Measurements from ENCODE around the gene GPC5. TPM values are rescaled to one million over a fixed set of nuclear protein-coding genes. Genes with fewer than 3 reads are reported as not detected.

GPC5 gene
- total and polyA plus RNA-seq, 2 of the 8 experiments (the other 6 are each of a cell fraction or from before 2014, with no cell fraction given): 0.20 to 0.39 TPM

- CTCF ChIA-PET (ENCODE audit: partially characterized antibody): interaction anchor here (1.5 to 2.5 kb wide), 2 partner anchors 9 to 12 kb away, joined by 5 read pairs; no protein-coding TSS in a partner anchor
- POLR2A ChIA-PET (ENCODE audit: partially characterized antibody): no interaction called here
- TF ChIP-seq RNF2 (IDR thresholded peaks at IDR 0.05; ENCODE audit: borderline replicate concordance, low read depth, low read length, missing control alignments, poor library complexity, severe bottlenecking): no peak
- no peak for TF ChIP-seq TCF12 (IDR thresholded peaks at IDR 0.05; ENCODE audit: low read depth, low read length)
- no peak for TF ChIP-seq RAD21 (IDR thresholded peaks at IDR 0.05 in 1 of 2, conservative IDR thresholded peaks at IDR 0.05 in 1 of 2; ENCODE audit: low read depth in 2 of 2, low read length in 2 of 2)
- TF ChIP-seq SIX5 (IDR thresholded peaks at IDR 0.05; ENCODE audit: low read depth, low read length): no peak
- TF ChIP-seq CHD2 (IDR thresholded peaks at IDR 0.05; ENCODE audit: low read length): no peak
- no peak for TF ChIP-seq MAX (IDR thresholded peaks at IDR 0.05)
- TF ChIP-seq BCL11A (IDR thresholded peaks at IDR 0.05; ENCODE audit: low read depth in 2 of 2, low read length in 2 of 2): no peak
- TF ChIP-seq CREB1 (IDR thresholded peaks at IDR 0.05): no peak
- no peak for TF ChIP-seq POU5F1 (IDR thresholded peaks at IDR 0.05; ENCODE audit: low read depth, low read length)
- TF ChIP-seq CTCF (IDR thresholded peaks at IDR 0.05; ENCODE audit: control extremely low read depth in 1 of 3, insufficient read depth in 1 of 3, low read depth in 1 of 3, low read length in 3 of 3): no peak
- no peak for TF ChIP-seq POLR2AphosphoS5 (IDR thresholded peaks at IDR 0.05; ENCODE audit: low read depth, low read length)
Measured at GRCh38 chr13:92413452-92413851, 1015.0 kb downstream of the GPC5 start.

More at GRCh38 chr13:92413452-92413851, 1015.0 kb downstream of the GPC5 start:
- no peak for DNase-seq (ENCODE audit: low read depth in 1 of 2, low spot score in 2 of 2)
- Histone ChIP-seq H4K20me1 (replicated peaks in 1 of 2; ENCODE audit: control insufficient read depth in 1 of 2, insufficient read depth in 2 of 2, low read length in 2 of 2) (no peaks in the 10 kb centered on the region), H2AFZ (ENCODE audit: low read length) (no peak overlapping the region), H3K27ac (ENCODE audit: low read depth, low read length) (no peak overlapping the region), H3K4me3 (ENCODE audit: extremely low read depth in 1 of 4, insufficient read depth in 2 of 4, low read depth in 3 of 4, low read length in 4 of 4) (no peak overlapping the region), H4K5ac (ENCODE audit: insufficient read length, low read depth, low read length) (no peak overlapping the region), H3K9ac (replicated peaks in 1 of 4; ENCODE audit: extremely low read depth in 1 of 4, low read depth in 3 of 4, low read length in 3 of 4) (no peak overlapping the region), H3K4ac (replicated peaks; ENCODE audit: insufficient read length, low read depth, low read length) (no peak overlapping the region), H3K4me2 (ENCODE audit: insufficient read depth in 1 of 2, low read depth in 2 of 2, low read length in 2 of 2) (no peak overlapping the region), H2AK5ac (ENCODE audit: low read depth, low read length) (no peak overlapping the region), H3K9me3 (ENCODE audit: insufficient read depth in 2 of 2, low read depth in 1 of 2, low read length in 1 of 2) (no peaks in the 10 kb centered on the region), H3K36me3 (ENCODE audit: control insufficient read depth in 2 of 4, insufficient read depth in 4 of 4, low read length in 3 of 4) (no peaks in the 10 kb centered on the region), H3K23ac (ENCODE audit: insufficient read length) (no peak overlapping the region), H3K27me3 (replicated peaks in 1 of 4; ENCODE audit: control insufficient read depth in 3 of 4, extremely low read depth in 1 of 4, insufficient read depth in 3 of 4, low read length in 3 of 4) (no peaks in the 10 kb centered on the region), H3K14ac (ENCODE audit: insufficient read length) (no peak overlapping the region), H4K91ac (replicated peaks; ENCODE audit: insufficient read length, low read length) (no peak overlapping the region), H2BK20ac (ENCODE audit: low read length) (no peak overlapping the region), H2BK12ac (ENCODE audit: low read depth, low read length) (no peak overlapping the region), H2BK15ac (ENCODE audit: low read length) (no peak overlapping the region), H3K18ac (ENCODE audit: extremely low read depth, low read length) (no peak overlapping the region), H2BK5ac (ENCODE audit: low read depth, low read length) (no peak overlapping the region), H3K56ac (replicated peaks; ENCODE audit: insufficient read length, low read depth, low read length) (no peak overlapping the region), H3K23me2 (ENCODE audit: low read depth, low read length) (no peaks in the 10 kb centered on the region), H2BK120ac (replicated peaks; ENCODE audit: low read depth, low read length) (no peak overlapping the region), H3K79me1 (ENCODE audit: low read depth, low read length) (no peaks in the 10 kb centered on the region), H4K8ac (ENCODE audit: extremely low read depth, insufficient read depth, low read length) (no peak overlapping the region), H3K4me1 (replicated peaks in 1 of 4; ENCODE audit: control insufficient read depth in 3 of 4, insufficient read depth in 4 of 4, low read length in 3 of 4) (peaks cover 0 to 4% (median 1%) of the 10 kb centered on the region in 4 experiments; a peak in 1 of 7 replicates), H3K79me2 (ENCODE audit: control insufficient read depth in 1 of 2, insufficient read depth in 2 of 2, low read length in 2 of 2) (no peaks in the 10 kb centered on the region)
- WGBS, 2 experiments (ENCODE audit: extremely low coverage in 1 of 2, insufficient coverage in 1 of 2, insufficient read length in 1 of 2, insufficient replicate concordance in 2 of 2, low coverage in 1 of 2, low lambda C conversion rate in 2 of 2, missing lambda C conversion rate in 1 of 2): 91% methylated on average over 3 of the region's 3 CpGs; no CpG with 5 or more reads in 1 of the 2 experiments
- no peak for FAIRE-seq

Data from H1 (cell line).